Measurements from ENCODE around the gene BOD1.
A peak's percentile ranks its signal among the peaks of the same experiment; 100 is the strongest.

Gene BOD1

GRCh38 chr5:173663352-173664153 lies 47.1 kb upstream of the BOD1 start:
- no peak overlapping the region for H3K4me3 ChIP-seq (replicated peaks; ENCODE audit: insufficient read depth, low read length)
- TF ChIP-seq POLR2AphosphoS5 (IDR thresholded peaks at IDR 0.05; ENCODE audit: low read depth) (no peak), CTCF (IDR thresholded peaks at IDR 0.05; ENCODE audit: insufficient read depth, low read length) (no peak), GABPA (IDR thresholded peaks at IDR 0.05; ENCODE audit: low read depth) (no peak), SPI1 (IDR thresholded peaks at IDR 0.05; ENCODE audit: borderline replicate concordance, low read depth) (no peak)
- TF ChIP-seq, protein P1, sequence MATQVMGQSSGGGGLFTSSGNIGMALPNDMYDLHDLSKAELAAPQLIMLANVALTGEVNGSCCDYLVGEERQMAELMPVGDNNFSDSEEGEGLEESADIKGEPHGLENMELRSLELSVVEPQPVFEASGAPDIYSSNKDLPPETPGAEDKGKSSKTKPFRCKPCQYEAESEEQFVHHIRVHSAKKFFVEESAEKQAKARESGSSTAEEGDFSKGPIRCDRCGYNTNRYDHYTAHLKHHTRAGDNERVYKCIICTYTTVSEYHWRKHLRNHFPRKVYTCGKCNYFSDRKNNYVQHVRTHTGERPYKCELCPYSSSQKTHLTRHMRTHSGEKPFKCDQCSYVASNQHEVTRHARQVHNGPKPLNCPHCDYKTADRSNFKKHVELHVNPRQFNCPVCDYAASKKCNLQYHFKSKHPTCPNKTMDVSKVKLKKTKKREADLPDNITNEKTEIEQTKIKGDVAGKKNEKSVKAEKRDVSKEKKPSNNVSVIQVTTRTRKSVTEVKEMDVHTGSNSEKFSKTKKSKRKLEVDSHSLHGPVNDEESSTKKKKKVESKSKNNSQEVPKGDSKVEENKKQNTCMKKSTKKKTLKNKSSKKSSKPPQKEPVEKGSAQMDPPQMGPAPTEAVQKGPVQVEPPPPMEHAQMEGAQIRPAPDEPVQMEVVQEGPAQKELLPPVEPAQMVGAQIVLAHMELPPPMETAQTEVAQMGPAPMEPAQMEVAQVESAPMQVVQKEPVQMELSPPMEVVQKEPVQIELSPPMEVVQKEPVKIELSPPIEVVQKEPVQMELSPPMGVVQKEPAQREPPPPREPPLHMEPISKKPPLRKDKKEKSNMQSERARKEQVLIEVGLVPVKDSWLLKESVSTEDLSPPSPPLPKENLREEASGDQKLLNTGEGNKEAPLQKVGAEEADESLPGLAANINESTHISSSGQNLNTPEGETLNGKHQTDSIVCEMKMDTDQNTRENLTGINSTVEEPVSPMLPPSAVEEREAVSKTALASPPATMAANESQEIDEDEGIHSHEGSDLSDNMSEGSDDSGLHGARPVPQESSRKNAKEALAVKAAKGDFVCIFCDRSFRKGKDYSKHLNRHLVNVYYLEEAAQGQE (IDR thresholded peaks at IDR 0.05; ENCODE audit: insufficient replicate concordance, low read depth): no peak
- peak overlapping the region; percentile 92 for H3K27ac ChIP-seq (replicated peaks)
- no peaks in the 10 kb centered on the region for H3K27me3 ChIP-seq (ENCODE audit: insufficient read depth, poor library complexity, severe bottlenecking)
- DNase-seq (ENCODE audit: low read depth in 1 of 2, low spot score in 1 of 2): no peak

DNA sequence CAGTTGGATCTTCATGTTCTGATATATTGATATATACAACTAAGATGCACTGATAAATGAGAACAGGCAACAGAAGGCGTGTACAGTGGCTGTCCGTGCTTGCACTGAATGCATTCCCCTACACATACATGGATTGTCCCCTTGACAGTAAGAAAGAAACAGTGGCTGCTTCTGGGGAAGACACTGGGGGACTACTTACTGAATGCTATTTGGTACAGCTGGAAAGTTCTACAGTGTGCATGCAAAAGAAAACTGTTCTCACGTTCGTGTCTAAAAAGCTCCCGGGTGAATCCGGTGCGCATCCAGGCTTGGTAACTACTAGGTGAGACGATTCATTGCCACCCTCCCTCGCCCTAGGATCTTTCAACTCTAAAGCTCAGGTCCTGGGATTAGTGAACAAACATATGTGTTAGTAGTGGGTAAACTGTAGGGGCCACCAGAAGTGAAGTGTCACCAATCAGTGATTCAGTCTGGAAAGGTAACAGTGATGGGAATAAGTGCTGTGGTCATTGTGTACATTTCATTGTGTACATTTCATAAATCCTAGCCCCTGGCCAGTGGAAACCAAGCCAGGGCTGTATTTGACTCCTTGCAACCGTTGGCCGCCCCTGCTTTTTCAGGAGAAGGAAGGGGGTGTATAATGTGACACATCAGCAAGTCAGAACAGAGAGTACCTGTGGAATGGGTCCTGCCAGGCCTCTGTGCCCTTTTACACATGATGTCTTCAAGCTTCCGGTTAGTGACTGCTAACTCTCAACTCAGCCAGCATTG lies 46.3 kb upstream of the BOD1 start:
- Histone ChIP-seq H3K4me3 (replicated peaks; ENCODE audit: insufficient read depth, low read length) (no peak overlapping the region), H3K27me3 (ENCODE audit: insufficient read depth, poor library complexity, severe bottlenecking) (no peaks in the 10 kb centered on the region), H3K27ac (replicated peaks) (peak overlapping the region; percentile 92)
- no peak for TF ChIP-seq SPI1 (IDR thresholded peaks at IDR 0.05; ENCODE audit: borderline replicate concordance, low read depth)
- no peak for TF ChIP-seq POLR2AphosphoS5 (IDR thresholded peaks at IDR 0.05; ENCODE audit: low read depth)
- no peak for TF ChIP-seq CTCF (IDR thresholded peaks at IDR 0.05; ENCODE audit: insufficient read depth, low read length)
- DNase-seq (ENCODE audit: low read depth in 1 of 2, low spot score in 1 of 2): no peak

GRCh38 chr5:173660481-173661280 lies 44.2 kb upstream of the BOD1 start:
- no peak for TF ChIP-seq SPI1 (IDR thresholded peaks at IDR 0.05; ENCODE audit: borderline replicate concordance, low read depth)
- Histone ChIP-seq H3K27ac (replicated peaks) (no peak overlapping the region), H3K27me3 (ENCODE audit: insufficient read depth, poor library complexity, severe bottlenecking) (no peaks in the 10 kb centered on the region), H3K4me3 (replicated peaks; ENCODE audit: insufficient read depth, low read length) (no peak overlapping the region)
- no peak for DNase-seq (ENCODE audit: low read depth in 1 of 2, low spot score in 1 of 2)

DNA sequence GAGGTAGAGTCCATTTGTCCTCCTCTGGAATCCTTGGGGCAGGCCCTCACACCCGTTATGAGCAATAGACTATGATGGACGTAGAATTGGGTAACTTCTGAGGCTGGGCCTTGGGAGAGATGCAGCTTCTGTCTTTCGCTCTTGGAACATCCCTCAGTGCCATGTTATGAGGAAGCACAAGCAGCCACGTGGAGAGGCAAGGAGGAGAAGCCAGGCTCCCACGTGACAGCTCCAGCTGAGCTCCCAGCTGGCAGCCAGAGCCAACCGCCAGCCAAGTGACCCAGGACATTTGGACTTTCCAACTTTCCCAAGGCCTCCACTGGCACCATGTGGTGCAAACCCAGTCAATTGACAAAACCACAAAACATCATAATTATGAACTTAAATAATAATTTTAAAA lies 43.0 kb upstream of the BOD1 start:
- Histone ChIP-seq H3K27ac (replicated peaks) (peak overlapping the region; percentile 23), H3K4me3 (replicated peaks; ENCODE audit: insufficient read depth, low read length) (no peak overlapping the region), H3K27me3 (ENCODE audit: insufficient read depth, poor library complexity, severe bottlenecking) (no peaks in the 10 kb centered on the region)
- DNase-seq (ENCODE audit: low read depth in 1 of 2, low spot score in 1 of 2): peak in 1 of 2 experiments; percentile 59
- TF ChIP-seq CTCF (IDR thresholded peaks at IDR 0.05; ENCODE audit: insufficient read depth, low read length) (no peak), GABPA (IDR thresholded peaks at IDR 0.05; ENCODE audit: low read depth) (no peak), SPI1 (IDR thresholded peaks at IDR 0.05; ENCODE audit: borderline replicate concordance, low read depth) (no peak), POLR2AphosphoS5 (IDR thresholded peaks at IDR 0.05; ENCODE audit: low read depth) (no peak)
- TF ChIP-seq, protein P1 (IDR thresholded peaks at IDR 0.05; ENCODE audit: insufficient replicate concordance, low read depth): no peak

All from HL-60 (cell line).